Measurements from ENCODE around the gene C1orf105.

C1orf105 gene

DNA sequence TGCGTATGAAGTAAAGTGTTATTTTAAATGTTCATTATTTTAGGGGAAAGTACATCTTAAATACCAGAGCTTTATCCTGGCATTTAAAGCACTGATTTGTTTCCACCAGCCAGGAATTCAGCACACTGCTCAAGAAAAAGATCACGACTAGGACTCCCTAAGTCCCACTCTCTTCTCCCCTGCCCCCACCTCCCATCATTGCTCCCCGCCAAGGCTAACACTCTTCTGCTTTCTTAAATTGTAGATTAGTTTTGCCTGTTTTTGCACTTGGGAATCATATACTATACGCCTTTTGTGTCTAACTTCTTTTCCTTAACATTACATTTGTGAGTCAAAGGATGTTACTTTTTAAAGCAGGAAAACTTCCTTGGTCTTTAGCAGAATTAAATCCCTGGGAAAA is 37.5 kb upstream of the C1orf105 start:
- Histone ChIP-seq H3K4me3 (ENCODE audit: low read length) (no peak overlapping the region), H3K9me3 (ENCODE audit: control insufficient read depth, insufficient read depth, low read length) (no peaks in the 10 kb centered on the region), H3K27me3 (ENCODE audit: control insufficient read depth, insufficient read depth, low read length) (no peaks in the 10 kb centered on the region), H3K4me1 (ENCODE audit: control insufficient read depth, insufficient read depth, low read length) (peaks cover 3% of the 10 kb centered on the region; the same call in 1 of the 2 replicates), H3K36me3 (ENCODE audit: control insufficient read depth, insufficient read depth, low read length) (no peaks in the 10 kb centered on the region), H3K27ac (ENCODE audit: low read length) (no peak overlapping the region)
- WGBS (ENCODE audit: insufficient coverage, insufficient read length) = no CpG with 5 or more reads among the region's 4 CpGs
- DNase-seq (ENCODE audit: low read depth, low spot score) = no peak

DNA sequence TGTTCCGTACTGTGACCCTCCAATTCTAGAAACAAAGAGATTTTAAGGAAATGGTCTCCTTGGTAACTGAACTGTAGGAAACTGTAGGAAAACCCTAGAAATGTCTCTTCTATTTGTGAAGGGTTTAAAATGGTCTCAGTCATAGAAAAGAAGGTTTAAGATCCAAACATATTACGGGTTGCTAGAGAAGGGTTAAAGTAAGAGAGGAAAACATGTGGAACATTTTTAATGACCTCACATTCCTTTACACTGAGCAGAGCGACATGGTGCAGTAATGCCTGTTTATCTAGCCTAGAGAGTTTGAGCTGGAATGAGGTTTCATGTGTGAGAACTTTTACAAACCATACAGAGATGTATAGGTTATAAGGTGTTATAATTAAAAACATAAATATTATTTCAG is 36.9 kb upstream of the C1orf105 start:
- no peak overlapping the region for H3K4me3 ChIP-seq (ENCODE audit: low read length)
- H3K4me1 ChIP-seq (ENCODE audit: control insufficient read depth, insufficient read depth, low read length) = peaks cover 3% of the 10 kb centered on the region; the same call in 1 of the 2 replicates
- H3K27me3 ChIP-seq (ENCODE audit: control insufficient read depth, insufficient read depth, low read length) = no peaks in the 10 kb centered on the region
- WGBS (ENCODE audit: insufficient coverage, insufficient read length) = no CpG with 5 or more reads among the region's 3 CpGs
- no peak for DNase-seq (ENCODE audit: low read depth, low spot score)
- no peaks in the 10 kb centered on the region for H3K9me3 ChIP-seq (ENCODE audit: control insufficient read depth, insufficient read depth, low read length)
- H3K36me3 ChIP-seq (ENCODE audit: control insufficient read depth, insufficient read depth, low read length) = no peaks in the 10 kb centered on the region
- no peak overlapping the region for H3K27ac ChIP-seq (ENCODE audit: low read length)

DNA sequence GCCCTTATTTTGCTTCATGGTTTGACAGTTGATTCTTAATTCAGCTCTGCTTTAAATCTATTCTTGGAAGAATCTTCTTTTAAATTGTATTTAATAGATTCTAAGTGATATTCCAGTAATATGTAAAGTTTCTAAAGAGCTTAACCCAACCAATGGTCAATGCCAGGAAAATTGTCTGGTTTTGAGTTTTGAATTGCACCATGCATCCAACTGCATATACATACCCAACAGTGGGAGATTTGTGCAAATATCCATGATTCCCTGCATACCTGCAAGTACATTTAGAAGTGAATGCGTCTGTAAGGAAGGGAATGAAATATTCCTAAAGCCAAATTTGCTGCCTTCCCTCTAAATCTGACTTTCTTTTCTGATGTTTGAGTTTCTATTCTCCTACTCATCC is 35.8 kb upstream of the C1orf105 start:
- Histone ChIP-seq H3K4me1 (ENCODE audit: control insufficient read depth, insufficient read depth, low read length) (peaks cover 3% of the 10 kb centered on the region; the same call in 1 of the 2 replicates), H3K9me3 (ENCODE audit: control insufficient read depth, insufficient read depth, low read length) (no peaks in the 10 kb centered on the region), H3K27ac (ENCODE audit: low read length) (no peak overlapping the region), H3K36me3 (ENCODE audit: control insufficient read depth, insufficient read depth, low read length) (no peaks in the 10 kb centered on the region), H3K4me3 (ENCODE audit: low read length) (no peak overlapping the region), H3K27me3 (ENCODE audit: control insufficient read depth, insufficient read depth, low read length) (no peaks in the 10 kb centered on the region)
- no CpG with 5 or more reads among the region's 1 CpG for WGBS (ENCODE audit: insufficient coverage, insufficient read length)
- no peak for DNase-seq (ENCODE audit: low read depth, low spot score)

DNA sequence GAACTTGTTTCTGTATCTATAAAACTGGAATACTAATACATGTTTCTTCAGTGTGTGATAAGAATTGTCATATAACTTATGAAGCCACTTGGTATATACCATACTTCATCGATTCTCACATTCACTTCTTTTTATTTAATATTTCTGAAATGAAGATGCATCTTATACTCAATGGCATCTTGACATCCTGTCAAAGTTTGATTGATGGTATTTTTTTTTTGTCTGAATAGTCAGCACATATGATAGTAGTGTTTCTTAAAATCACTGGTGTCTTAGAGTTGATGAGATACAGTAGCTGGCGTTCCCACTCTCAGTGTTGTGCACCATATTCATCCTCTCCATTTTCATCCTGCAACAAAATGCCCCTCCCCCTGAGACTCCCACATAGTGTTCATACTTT is 34.4 kb upstream of the C1orf105 start:
- no CpG with 5 or more reads among the region's 2 CpGs for WGBS (ENCODE audit: insufficient coverage, insufficient read length)
- Histone ChIP-seq H3K27ac (ENCODE audit: low read length) (no peak overlapping the region), H3K36me3 (ENCODE audit: control insufficient read depth, insufficient read depth, low read length) (no peaks in the 10 kb centered on the region), H3K27me3 (ENCODE audit: control insufficient read depth, insufficient read depth, low read length) (no peaks in the 10 kb centered on the region), H3K9me3 (ENCODE audit: control insufficient read depth, insufficient read depth, low read length) (no peaks in the 10 kb centered on the region), H3K4me1 (ENCODE audit: control insufficient read depth, insufficient read depth, low read length) (peaks cover 8% of the 10 kb centered on the region; the same call in 1 of the 2 replicates), H3K4me3 (ENCODE audit: low read length) (no peak overlapping the region)
- DNase-seq (ENCODE audit: low read depth, low spot score) = no peak

DNA sequence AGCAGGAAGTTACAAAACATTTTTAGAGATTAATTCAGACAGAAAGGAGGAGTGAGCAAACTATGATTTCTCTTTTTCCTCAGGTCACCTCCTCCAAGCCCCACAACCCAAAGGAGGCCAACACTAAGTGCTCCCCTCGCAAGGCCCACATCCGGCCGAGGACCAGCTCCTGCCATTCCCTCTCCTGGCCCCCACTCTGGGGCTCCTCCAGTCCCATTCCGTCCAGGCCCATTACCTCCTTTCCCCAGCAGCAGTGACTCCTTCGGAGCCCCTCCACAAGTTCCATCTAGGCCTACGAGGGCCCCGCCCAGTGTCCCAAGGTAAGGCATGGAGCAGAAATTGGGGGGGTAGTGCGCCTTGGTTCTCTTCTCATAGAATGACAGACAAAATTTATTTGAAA is 32.0 kb upstream of the C1orf105 start:
- peaks cover 8% of the 10 kb centered on the region; the same call in 1 of the 2 replicates for H3K4me1 ChIP-seq (ENCODE audit: control insufficient read depth, insufficient read depth, low read length)
- no peak overlapping the region for H3K4me3 ChIP-seq (ENCODE audit: low read length)
- DNase-seq (ENCODE audit: low read depth, low spot score) = no peak
- H3K36me3 ChIP-seq (ENCODE audit: control insufficient read depth, insufficient read depth, low read length) = no peaks in the 10 kb centered on the region
- no peaks in the 10 kb centered on the region for H3K9me3 ChIP-seq (ENCODE audit: control insufficient read depth, insufficient read depth, low read length)
- no CpG with 5 or more reads among the region's 8 CpGs for WGBS (ENCODE audit: insufficient coverage, insufficient read length)
- H3K27ac ChIP-seq (ENCODE audit: low read length) = no peak overlapping the region
- no peaks in the 10 kb centered on the region for H3K27me3 ChIP-seq (ENCODE audit: control insufficient read depth, insufficient read depth, low read length)

DNA sequence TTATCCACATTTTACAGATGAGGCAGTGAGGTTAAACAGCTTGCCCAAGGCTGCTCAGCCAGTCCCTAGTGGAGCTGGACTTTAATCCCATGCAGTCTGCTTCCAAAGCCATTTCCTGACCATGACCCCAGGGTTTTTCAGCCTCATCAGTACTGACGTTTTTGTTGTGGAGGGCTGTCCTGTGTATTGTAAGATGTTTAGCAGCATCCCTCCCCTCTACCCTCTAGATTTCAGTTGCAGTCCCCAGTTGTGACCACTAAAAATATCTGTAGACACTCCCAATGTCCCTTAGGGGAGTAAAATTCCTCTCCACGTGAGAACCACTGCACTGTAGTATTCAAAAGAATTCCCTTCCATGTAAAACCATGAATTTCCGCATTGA is 30.2 kb upstream of the C1orf105 start:
- no peak for DNase-seq (ENCODE audit: low read depth, low spot score)
- Histone ChIP-seq H3K27me3 (ENCODE audit: control insufficient read depth, insufficient read depth, low read length) (no peaks in the 10 kb centered on the region), H3K4me3 (ENCODE audit: low read length) (no peak overlapping the region), H3K36me3 (ENCODE audit: control insufficient read depth, insufficient read depth, low read length) (no peaks in the 10 kb centered on the region), H3K27ac (ENCODE audit: low read length) (no peak overlapping the region), H3K4me1 (ENCODE audit: control insufficient read depth, insufficient read depth, low read length) (peaks cover 5% of the 10 kb centered on the region; the same call in 1 of the 2 replicates), H3K9me3 (ENCODE audit: control insufficient read depth, insufficient read depth, low read length) (no peaks in the 10 kb centered on the region)
- WGBS (ENCODE audit: insufficient coverage, insufficient read length) = no CpG with 5 or more reads among the region's 3 CpGs

DNA sequence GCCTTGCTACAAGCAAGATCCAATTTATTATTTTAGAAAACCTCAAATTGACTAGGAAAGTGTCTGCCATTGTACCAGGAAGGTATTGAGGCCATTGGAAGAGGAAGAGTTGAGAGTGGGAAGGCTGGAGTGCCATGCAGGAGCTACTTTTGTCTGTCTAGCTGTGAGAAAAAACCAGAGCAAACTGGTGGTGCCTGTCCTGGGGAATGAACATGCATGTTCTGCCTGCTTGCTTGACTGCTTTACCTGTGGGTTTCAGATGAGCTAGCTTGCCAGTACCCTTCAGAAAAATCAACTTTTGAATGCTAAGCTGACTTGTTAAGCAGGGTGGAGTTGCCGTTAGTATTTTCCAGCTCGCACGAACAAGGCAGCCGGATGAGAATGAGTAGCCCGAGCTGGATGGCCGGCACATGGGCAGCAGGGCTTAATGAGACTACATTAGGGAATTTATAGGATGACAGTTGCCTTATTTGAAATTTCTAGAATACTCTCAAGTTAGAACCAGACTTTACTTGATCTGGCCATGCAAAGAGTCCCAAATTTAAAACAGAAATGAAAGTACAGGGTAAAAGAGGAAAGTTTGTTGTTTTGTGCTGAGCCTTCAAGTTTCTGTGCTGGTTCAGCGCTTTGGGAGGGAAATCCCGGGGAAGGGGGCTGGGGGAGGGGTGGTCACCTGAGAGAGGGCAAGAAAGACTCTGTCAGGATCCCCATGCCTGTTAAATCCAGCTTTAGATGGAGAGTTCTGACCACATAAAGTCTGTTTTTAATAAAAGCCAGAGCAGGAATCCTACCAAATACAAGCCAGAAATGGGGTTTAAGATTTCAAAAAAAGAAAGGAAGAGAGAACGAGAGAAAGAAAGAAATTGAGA is 29.6 kb upstream of the C1orf105 start:
- Histone ChIP-seq H3K27me3 (ENCODE audit: control insufficient read depth, insufficient read depth, low read length) (no peaks in the 10 kb centered on the region), H3K9me3 (ENCODE audit: control insufficient read depth, insufficient read depth, low read length) (no peaks in the 10 kb centered on the region), H3K36me3 (ENCODE audit: control insufficient read depth, insufficient read depth, low read length) (no peaks in the 10 kb centered on the region), H3K4me3 (ENCODE audit: low read length) (no peak overlapping the region), H3K4me1 (ENCODE audit: control insufficient read depth, insufficient read depth, low read length) (peaks cover 5% of the 10 kb centered on the region; the same call in 1 of the 2 replicates), H3K27ac (ENCODE audit: low read length) (no peak overlapping the region)
- DNase-seq (ENCODE audit: low read depth, low spot score) = no peak
- no CpG with 5 or more reads among the region's 9 CpGs for WGBS (ENCODE audit: insufficient coverage, insufficient read length)

DNA sequence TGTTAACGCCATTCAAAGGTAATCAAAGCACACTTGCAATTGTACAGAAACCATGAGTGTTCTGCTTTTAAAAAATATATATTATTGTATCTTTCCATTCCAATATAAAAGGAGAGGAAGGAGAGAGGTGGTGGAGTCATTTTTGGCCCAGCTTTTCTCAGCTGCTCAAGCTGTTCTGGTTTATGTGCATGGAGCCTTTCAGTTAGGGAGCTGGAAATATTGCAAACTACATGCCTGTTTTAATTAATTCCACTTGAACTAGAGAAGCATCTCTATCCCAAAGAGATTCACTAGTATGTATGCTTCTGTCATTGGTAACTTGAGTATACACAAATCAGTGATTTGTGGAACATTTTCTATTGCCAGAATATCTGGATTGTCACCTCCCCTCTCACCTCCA is 28.5 kb upstream of the C1orf105 start:
- WGBS (ENCODE audit: insufficient coverage, insufficient read length) = no CpG with 5 or more reads among the region's 1 CpG
- DNase-seq (ENCODE audit: low read depth, low spot score) = no peak
- H3K36me3 ChIP-seq (ENCODE audit: control insufficient read depth, insufficient read depth, low read length) = no peaks in the 10 kb centered on the region

DNA sequence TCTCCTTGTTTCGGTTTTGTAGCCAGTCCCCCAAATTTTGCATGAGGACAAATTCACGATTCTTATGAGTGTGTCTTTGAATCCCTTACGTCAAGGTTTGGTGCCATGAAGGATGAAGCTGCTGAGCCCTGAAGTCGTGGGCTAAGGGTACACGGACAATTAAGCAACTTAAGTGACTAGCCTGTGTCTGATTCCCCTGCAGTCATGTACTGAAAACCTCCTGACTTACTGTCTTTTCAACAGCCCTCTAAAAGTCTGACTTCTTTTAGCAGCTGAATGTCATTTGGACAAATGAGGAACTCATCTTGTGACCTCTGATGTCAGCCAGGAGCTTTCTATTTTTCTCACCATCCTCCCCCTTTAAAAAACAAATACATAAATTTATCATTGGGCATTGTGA is 27.1 kb upstream of the C1orf105 start:
- no CpG with 5 or more reads among the region's 5 CpGs for WGBS (ENCODE audit: insufficient coverage, insufficient read length)

More for the DNA sequence above, 28.5 kb upstream of the C1orf105 start:
- no peaks in the 10 kb centered on the region for H3K9me3 ChIP-seq (ENCODE audit: control insufficient read depth, insufficient read depth, low read length)
- peaks cover 5% of the 10 kb centered on the region; the same call in 1 of the 2 replicates for H3K4me1 ChIP-seq (ENCODE audit: control insufficient read depth, insufficient read depth, low read length)
- no peaks in the 10 kb centered on the region for H3K27me3 ChIP-seq (ENCODE audit: control insufficient read depth, insufficient read depth, low read length)
- no peak overlapping the region for H3K4me3 ChIP-seq (ENCODE audit: low read length)
- no peak overlapping the region for H3K27ac ChIP-seq (ENCODE audit: low read length)

DNA sequence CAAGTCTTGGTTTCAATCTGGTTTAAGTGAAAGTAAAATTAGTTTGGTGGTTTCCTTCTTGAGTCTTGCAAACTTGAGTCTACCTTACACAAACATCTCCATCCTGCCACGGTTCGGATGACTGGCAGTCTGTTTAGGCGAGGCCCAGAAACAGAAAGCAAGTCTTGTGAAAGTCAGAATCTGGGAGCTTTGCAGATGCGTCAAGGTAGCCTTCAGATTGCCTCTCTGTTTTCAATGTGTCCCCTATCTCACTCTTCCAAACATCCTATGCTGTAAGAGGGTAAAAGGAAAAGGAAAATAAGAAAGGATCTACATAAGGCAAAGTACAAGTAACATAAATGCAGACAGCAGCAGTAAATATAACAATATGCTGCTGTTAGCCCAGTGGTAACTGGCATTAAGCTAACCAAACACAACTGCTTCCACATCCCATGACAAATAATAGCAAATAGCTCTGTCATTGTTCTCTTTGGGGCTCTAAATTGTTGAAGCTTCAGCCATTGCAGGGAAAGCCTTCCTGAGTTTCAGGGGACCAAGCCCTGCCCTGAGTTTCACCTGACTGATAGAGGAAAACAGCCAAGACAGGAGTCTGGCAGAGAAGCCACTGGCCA is 26.2 kb upstream of the C1orf105 start:
- no peaks in the 10 kb centered on the region for H3K9me3 ChIP-seq (ENCODE audit: control insufficient read depth, insufficient read depth, low read length)
- no peak for DNase-seq (ENCODE audit: low read depth, low spot score)
- H3K4me3 ChIP-seq (ENCODE audit: low read length) = no peak overlapping the region
- H3K27ac ChIP-seq (ENCODE audit: low read length) = no peak overlapping the region
- H3K27me3 ChIP-seq (ENCODE audit: control insufficient read depth, insufficient read depth, low read length) = no peaks in the 10 kb centered on the region
- peaks cover 5% of the 10 kb centered on the region; the same call in 1 of the 2 replicates for H3K4me1 ChIP-seq (ENCODE audit: control insufficient read depth, insufficient read depth, low read length)
- WGBS (ENCODE audit: insufficient coverage, insufficient read length) = no CpG with 5 or more reads among the region's 4 CpGs
- H3K36me3 ChIP-seq (ENCODE audit: control insufficient read depth, insufficient read depth, low read length) = no peaks in the 10 kb centered on the region

More for the DNA sequence above, 27.1 kb upstream of the C1orf105 start:
- DNase-seq (ENCODE audit: low read depth, low spot score) = no peak
- peaks cover 5% of the 10 kb centered on the region; the same call in 1 of the 2 replicates for H3K4me1 ChIP-seq (ENCODE audit: control insufficient read depth, insufficient read depth, low read length)
- no peaks in the 10 kb centered on the region for H3K36me3 ChIP-seq (ENCODE audit: control insufficient read depth, insufficient read depth, low read length)
- H3K4me3 ChIP-seq (ENCODE audit: low read length) = no peak overlapping the region
- no peak overlapping the region for H3K27ac ChIP-seq (ENCODE audit: low read length)
- H3K9me3 ChIP-seq (ENCODE audit: control insufficient read depth, insufficient read depth, low read length) = no peaks in the 10 kb centered on the region
- no peaks in the 10 kb centered on the region for H3K27me3 ChIP-seq (ENCODE audit: control insufficient read depth, insufficient read depth, low read length)
